Pulmonary artery endothelial cell (primary cell): ENCODE measurements around the gene GRIN1. TPM values are rescaled to one million over a fixed set of nuclear protein-coding genes. Genes with fewer than 3 reads are reported as not detected.
"Not testable (repeated sequence)": the region's sequence is repeated elsewhere in the genome, so short reads cannot be mapped to it uniquely, and the experiment has no call there.

Experiments
- DNase-seq: peaks from one replicate; pipeline ENCODE4 v3.0.0-alpha.2; 2011; ENCODE audit warnings: low read depth, low spot score
- total RNA-seq: library from RNA; depleted of rRNA; stranded (reverse); fragments of >200 nt; gene quantifications from 2 replicates; pipeline ENCODE4 v1.2.3, GENCODE V29; 2014

GRIN1 gene
- total RNA-seq, 1 donor from 2014 or later: 0.26 TPM

GRCh38 chr9:137128862-137129455 is 10.0 kb upstream of the GRIN1 start:
- DNase-seq: no peak

- peak; percentile 66 for DNase-seq
These were observed 9.3 kb upstream of the GRIN1 start for GRCh38 chr9:137129456-137130175.

- DNase-seq: no peak
These were observed 8.7 kb upstream of the GRIN1 start for GRCh38 chr9:137130176-137130755.

- no peak for DNase-seq
These were observed 4.8 kb upstream of the GRIN1 start for GRCh38 chr9:137134191-137134590.

- not testable (repeated sequence) for DNase-seq
These were observed 3.8 kb upstream of the GRIN1 start for GRCh38 chr9:137135154-137135553.

- DNase-seq: no peak
These were observed 2.6 kb upstream of the GRIN1 start for GRCh38 chr9:137136261-137136880.

GRCh38 chr9:137136881-137137607 is 1.9 kb upstream of the GRIN1 start:
- DNase-seq: no peak

- DNase-seq: no peak
These were observed 764 bp upstream of the GRIN1 start for GRCh38 chr9:137138058-137138721.

GRCh38 chr9:137139468-137140150 is 655 bp downstream of the GRIN1 start:
- no peak for DNase-seq

GRCh38 chr9:137140151-137141012 is 1.4 kb downstream of the GRIN1 start:
- no peak for DNase-seq

- no peak for DNase-seq
These were observed 2.3 kb downstream of the GRIN1 start for GRCh38 chr9:137141050-137141810.

- DNase-seq: no peak
These were observed 3.3 kb downstream of the GRIN1 start for GRCh38 chr9:137141976-137142936.

- DNase-seq: no peak
These were observed 4.5 kb downstream of the GRIN1 start for GRCh38 chr9:137143459-137143858.

GRCh38 chr9:137145731-137146526 is 7.0 kb downstream of the GRIN1 start:
- DNase-seq: no peak

- no peak for DNase-seq
These were observed 7.6 kb downstream of the GRIN1 start for GRCh38 chr9:137146527-137146918.

- no peak for DNase-seq
These were observed 8.3 kb downstream of the GRIN1 start for GRCh38 chr9:137147091-137147792.
